Inferior parietal cortex (tissue), 1 donor: ENCODE data around the gene MICALL1.

ENCODE experiments used
- DNase-seq: peaks from one replicate; pipeline ENCODE4 v3.0.0-alpha.2; 2016; ENCODE audit errors: extremely low spot score

The MICALL1 gene

DNA sequence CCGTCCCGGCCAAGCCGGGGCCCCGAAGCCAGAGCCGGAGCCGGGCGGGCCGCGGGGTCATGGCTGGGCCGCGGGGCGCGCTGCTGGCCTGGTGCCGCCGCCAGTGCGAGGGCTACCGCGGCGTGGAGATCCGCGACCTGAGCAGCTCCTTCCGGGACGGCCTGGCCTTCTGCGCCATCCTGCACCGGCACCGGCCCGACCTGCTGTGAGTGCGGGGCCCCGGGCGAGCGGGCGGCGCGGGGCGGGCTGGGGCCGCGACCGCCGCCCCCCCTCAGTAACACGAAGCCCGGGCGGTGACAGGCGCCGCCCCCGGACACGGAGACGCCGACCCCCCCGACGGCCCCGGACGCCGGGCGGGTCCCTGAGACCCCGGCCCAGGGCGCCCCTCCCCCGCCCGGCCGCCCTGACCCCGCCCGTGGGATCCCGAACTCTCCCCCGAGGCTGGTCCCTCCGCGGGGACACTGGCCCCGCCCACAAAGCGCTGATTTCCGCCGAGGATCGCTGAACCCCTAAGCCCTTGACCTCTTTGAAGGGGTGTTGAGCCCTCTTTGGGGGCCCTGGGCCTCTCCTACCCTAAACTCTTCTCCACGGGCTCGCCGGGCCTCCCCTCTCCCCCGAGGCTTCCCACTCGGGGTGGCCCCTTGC, 389 bp downstream of the MICALL1 start:
- no peak for DNase-seq

DNA sequence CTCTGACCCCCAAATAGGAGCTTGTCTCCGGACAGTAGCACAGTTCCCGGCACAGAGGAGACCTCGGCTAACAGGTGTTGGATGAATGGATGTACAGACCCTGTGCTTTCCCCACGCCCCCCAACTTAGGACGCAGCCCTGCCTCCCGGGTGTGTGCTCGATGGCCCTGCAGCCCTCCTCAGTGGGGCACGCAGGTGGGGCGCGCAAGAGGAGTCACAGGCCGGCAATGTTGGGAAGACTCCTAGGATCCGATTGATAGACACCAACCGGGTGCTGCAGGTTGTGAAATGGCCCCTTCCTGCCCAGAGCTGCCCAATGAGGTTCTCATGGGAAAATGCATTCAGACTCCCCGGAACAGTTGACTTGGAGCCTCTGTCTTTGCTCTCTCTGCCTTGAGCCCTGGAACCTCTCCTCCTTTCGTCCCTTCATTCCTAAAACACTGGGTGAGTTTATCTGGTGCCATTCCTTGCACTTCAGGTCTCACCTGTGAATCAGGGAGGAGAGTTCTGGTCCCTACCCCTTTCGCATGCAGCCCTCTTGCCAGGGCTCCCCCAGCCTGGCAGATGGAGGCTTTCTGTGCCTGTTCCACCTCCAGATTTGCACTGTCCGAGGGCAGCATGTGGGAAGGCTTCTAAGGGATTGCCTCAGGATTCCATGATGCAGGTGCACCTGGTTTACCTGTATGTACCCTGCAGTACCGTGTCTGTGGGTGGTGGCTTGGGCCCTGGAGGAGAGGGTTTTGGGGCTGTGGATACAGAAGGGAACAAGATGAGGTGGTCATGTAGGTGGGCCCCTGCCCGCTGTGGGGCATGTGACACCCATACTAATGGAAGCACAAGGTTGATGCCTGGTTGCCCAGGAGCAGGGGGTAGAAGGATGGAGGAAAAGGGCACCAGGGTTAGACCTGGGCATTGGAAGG, 1.2 kb downstream of the MICALL1 start:
- DNase-seq = no peak

DNA sequence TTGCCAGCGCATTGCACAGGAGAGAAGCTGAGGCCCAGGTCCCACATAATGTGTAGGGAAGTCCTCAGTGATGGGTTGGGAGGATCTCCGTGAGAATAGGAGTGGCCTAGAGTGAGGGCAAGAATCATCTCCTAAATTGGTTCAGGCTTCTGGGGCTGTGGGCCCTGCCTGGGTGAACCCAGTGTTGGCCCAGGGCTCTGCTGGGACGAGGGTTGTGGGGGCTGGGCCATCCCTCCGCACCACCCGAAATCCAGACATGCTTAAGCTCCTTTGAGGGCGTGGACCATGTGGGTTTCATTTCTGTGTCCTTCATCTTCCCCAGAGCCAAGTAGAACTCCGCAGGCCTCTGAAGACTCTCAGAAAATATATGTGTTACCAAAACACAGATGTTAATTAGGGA, 3.7 kb downstream of the MICALL1 start:
- DNase-seq = no peak

DNA sequence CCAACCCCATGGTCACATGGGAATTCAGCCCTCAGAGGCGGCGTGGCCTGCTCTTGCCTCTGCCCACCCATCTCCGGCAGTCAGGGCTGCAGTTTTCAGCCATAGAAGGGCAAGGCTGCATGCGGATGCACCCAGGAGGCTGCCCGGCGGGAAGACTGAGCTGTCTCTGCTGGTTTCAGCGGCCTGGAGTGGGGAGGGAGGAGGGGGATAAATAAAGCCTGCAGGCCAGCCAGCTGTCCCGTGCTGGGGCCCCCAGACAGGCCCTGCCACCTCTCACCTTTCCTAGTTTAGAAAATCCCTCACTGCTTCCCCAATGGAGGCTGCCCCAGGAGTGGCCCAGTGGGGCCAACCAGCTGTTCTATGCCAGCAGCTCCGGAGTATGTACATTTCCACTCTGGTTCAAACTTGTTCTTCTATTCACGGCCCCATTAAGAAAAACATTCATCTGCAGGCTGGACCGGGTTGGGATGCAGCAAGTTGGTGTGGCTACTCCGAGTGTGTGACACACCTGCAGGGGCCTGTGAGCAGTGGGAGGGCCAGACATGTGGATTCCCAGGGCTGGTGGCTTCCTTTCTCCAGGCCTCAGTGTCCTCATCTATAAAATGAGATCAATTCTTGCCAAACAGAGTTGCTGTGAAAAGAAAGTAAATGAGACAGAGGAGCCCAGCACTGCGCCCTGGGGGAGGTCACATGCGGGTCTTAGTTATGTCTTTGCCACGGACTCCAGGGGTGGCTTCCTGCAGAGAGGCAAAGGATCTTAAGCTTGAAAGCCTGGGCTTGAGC, 5.0 kb downstream of the MICALL1 start:
- no peak for DNase-seq

DNA sequence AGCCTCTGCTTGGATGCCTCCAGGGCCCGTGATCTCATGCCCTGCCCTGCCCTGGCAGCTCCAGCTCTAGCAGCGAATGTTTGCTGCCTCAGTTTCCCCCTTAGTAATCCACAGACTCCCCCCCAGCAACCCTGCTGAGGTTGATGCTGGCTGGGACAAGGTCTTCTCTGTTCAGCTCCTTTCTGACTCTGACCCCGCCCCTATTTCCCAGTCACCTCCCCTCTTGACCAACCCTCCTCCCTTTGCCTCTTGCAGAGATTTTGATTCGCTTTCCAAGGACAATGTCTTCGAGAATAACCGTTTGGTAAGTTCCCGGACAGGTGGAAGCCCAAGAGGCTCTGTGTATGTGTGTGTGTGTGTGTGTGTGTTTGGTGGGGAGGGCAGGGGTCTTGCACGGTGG, 5.6 kb downstream of the MICALL1 start:
- no peak for DNase-seq

DNA sequence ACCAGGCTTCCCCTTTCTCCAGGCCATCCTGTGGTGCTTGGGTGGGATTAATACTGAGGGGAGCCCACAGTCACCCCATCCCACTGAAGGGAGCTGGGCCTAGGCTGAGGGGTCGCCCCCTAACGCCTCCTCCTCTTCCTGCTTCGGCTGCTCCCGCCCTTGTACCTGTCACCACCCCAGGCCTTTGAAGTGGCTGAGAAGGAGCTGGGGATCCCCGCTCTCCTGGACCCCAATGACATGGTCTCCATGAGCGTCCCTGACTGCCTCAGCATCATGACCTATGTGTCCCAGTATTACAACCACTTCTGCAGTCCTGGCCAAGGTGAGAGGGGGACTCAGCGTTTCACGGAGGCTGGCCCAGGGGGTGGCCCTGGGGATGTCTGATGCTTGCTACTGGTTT, 6.1 kb downstream of the MICALL1 start:
- no peak for DNase-seq

DNA sequence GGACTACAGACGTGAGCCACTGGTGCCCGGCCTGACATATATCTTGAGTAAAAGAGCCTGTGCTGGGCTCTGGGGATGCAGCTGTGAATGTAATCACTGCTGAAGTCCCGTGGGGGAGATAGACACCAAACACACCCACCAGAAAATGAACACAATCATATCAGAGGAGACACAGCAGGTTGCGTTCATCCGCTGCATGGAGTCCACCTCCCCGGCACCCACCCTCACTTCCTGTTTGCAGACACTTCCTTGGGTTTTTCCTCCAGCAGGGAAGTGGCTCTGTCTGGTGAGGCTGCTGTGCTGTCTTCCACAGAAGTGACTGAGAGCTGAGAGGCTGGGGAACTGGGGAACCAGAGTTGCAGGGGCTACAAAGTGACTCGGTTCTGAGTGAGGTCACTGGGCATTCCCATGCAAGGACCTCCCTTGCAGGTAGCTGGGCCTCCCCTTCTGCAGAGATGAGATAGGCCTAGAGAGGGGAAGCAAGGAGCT, 7.2 kb downstream of the MICALL1 start:
- DNase-seq = no peak

DNA sequence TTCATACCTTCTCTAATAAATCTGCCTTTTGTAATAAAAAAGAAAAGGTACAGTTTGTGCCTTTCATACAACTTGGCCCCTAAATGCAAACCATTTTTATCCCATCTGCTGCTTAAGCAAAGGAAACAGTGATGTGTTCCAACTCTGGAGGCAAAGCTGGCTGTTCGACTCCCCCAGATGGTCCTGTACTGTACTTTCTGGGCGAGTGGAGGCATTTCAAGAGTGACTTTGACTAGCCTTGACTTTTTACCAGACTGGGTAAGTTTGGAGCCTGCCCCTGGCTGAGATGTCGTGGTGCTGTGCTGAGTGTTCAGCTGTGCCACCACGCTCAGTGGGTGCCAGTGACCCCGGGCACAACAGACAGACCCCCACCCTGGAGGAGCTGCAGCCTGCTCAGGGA, 10.2 kb downstream of the MICALL1 start:
- no peak for DNase-seq

DNA sequence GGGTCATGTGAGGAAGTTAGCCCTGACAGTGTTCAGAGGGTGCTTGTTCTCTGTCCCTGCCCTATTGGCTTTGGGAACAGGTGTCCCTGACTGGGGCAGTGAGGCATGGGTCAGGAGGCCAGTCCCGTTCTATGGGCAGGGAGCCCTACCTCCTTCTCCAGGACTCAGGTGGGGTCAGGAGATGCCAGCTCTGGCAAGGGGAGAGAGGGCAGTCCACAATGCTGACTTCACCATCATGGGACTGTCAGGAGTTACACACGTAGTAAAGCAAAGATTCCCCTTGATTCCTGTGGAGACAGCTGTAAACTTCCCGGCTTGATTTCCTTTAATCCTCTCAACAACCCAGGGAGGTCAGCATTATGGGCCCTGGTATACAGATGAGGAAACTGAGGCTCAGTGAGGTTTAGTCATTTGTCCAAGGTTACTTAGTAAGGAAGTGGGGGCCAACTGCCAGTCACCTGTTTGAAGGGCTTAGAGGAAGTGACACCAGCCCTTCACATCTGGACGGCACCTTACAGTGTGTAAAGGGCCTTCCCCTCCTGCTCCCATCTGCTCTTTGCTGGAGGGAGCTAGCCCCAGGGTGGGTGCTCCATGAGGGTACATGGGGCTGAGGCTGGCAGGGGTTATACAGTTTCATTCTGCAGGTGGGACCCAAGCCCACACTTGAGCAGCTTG, 11.9 kb downstream of the MICALL1 start:
- DNase-seq = no peak

DNA sequence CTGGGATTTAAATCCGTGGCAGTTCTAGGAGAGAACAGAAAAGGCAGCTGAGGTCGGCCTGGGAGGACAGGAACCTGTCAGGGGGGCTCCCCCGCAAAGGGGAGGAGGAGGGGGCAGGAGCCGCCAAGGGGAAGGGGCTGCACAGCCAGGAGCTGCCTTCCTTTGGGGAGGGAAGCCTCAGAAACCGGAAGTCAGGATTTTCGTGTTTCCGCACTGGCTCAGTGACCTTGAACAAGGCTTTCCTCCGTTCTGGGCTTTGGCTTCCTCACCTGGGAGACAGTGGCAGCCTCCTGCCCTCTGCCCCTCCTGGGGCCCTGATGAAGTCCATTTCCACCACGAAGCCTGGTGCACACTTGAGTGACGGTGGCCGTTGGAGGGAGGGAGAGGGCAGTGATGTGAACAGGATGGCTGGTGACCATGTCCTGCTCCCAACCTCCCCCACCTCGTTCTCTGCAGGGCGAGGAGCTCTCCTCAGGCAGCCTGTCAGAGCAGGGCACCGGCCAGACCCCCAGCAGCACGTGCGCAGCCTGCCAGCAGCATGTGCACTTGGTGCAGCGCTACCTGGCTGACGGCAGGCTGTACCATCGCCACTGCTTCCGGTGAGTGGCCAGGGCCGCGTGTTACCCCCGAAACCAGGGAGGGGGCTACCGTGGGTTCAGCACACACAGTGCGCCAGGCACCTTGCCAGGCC, 12.6 kb downstream of the MICALL1 start:
- DNase-seq = no peak

DNA sequence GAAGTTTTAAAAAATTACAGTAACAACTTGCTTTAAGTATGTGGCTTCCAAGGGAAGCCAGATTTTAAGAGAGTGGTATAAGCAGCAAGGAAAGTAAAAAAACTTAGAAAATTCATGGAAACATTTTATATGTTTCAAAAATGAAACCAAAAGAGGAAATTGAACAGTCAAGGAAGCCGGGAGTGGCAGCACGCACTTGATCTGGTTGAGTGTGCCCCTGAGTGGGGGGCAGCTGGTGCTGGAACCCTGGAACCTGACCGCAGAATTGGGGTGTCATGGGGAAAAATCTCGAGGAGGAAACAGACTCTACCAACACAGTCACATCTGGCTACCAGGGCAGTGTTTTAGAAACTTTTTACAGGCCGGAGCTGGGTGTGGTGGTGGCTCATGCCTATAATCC, 14.0 kb downstream of the MICALL1 start:
- DNase-seq = no peak

DNA sequence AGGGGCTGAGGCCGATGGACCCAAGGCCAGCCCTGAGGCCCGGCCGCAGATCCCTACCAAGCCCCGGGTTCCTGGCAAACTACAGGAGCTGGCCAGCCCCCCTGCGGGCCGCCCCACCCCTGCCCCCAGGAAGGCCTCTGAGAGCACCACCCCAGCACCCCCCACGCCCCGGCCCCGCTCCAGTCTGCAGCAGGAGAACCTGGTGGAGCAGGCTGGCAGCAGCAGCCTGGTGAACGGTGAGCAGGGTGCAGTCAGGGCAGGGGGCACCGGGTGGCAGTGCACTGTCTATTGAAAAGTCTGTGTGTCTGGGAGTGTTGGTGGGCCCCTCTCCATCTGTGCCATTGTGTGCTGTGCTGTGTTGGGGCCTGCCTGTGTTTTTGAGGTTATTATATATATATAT, 16.1 kb downstream of the MICALL1 start:
- no peak for DNase-seq

DNA sequence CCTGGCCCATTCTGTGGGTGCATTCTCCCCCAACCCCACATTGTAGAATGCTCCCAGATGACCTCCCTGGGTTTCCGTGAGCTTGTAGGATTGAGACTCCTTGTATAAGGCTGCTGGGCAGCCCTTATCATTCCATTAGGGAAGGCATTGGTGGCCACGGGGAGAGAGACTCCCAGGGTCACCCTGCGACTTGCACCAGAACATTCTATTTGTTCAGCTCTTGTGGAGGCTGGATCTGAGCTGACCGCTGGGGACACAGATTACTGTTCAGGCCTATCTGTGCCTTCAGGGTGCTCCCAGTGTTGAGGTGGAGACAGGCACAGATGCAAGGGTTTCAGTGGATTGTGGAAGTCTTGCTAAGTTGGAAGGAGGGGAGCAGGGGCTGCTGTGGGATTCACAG, 17.8 kb downstream of the MICALL1 start:
- no peak for DNase-seq

DNA sequence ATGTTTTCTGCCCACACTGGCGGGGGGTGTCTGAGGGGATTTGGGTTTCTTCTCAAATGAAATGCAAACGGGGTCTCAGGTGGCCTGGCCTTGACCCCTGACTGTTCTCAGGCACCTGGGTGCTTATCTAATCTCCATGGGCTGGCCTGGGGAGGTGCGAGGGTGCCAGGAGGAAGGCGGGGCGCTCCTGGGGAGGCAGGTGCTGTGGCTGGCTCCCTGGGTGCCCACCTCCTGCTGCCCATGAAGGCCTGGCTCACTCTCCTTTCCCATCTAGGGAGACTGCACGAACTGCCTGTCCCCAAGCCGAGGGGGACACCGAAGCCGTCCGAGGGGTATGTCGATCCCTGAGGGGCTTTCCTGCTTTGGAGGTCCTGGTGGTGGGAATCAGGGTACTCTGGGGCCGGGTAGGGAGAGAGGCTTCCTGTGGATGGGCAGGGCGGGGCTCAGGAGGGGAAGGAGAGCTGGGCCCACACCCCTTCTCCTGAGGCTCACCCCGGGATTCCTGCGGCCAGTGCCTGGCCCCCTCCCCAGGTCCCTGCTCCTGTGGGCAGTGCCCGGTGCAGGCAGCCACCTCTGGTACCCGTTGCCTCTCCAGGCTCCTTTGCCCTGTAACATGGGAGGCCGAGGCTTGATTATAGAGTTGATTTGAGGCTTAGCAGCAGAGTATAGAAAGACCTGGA, 18.4 kb downstream of the MICALL1 start:
- DNase-seq = no peak

DNA sequence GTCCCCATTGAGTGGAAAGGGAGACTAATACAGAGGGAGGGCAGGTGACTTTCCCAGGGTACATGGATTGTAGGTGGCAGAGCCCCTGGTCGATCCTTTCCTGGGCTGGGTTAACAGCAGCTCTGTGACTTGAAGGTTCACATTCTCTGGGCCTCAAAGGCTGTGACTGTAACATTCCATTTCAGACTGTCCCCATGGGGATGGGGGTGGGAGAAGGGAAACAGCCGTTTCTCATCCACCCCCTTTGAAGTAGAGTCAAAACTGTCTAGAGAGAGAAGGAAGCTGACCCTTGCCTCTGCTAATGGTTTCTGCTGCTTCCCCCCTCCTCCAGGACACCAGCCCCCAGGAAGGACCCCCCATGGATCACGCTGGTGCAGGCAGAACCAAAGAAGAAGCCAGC, 19.2 kb downstream of the MICALL1 start:
- no peak for DNase-seq

DNA sequence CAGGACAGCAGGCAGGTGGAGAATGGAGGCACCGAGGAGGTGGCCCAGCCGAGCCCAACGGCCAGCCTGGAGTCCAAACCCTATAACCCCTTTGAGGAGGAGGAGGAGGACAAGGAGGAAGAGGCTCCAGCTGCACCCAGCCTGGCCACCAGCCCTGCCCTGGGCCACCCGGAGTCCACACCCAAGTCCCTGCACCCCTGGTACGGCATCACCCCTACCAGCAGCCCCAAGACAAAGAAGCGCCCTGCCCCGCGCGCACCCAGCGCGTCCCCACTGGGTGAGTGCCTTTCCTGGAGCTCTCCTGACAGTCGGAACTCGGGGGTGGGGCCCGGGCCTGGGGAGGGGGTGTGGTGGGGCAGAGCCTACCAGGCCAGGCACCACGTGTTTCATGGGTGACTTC, 19.7 kb downstream of the MICALL1 start:
- DNase-seq = no peak

DNA sequence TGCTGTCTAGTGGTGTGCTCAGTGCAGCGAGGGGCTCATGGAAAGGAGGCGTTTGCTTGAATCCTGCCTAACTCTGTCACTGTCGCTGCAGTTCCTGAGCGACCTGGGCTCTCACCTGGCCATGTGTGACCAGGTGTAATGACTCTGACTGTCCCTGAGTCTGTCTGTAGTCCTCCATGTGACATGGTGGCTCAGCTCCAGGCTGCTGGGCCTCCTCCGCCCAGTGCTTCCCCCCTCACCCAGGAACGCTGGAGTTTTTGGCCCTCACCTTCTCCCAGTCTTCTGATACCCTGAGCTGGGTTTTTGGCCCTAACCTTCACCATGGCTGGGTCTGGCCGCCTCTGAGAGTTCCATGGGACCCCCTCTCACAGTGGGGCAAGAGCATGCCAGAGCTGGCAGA, 20.3 kb downstream of the MICALL1 start:
- no peak for DNase-seq

DNA sequence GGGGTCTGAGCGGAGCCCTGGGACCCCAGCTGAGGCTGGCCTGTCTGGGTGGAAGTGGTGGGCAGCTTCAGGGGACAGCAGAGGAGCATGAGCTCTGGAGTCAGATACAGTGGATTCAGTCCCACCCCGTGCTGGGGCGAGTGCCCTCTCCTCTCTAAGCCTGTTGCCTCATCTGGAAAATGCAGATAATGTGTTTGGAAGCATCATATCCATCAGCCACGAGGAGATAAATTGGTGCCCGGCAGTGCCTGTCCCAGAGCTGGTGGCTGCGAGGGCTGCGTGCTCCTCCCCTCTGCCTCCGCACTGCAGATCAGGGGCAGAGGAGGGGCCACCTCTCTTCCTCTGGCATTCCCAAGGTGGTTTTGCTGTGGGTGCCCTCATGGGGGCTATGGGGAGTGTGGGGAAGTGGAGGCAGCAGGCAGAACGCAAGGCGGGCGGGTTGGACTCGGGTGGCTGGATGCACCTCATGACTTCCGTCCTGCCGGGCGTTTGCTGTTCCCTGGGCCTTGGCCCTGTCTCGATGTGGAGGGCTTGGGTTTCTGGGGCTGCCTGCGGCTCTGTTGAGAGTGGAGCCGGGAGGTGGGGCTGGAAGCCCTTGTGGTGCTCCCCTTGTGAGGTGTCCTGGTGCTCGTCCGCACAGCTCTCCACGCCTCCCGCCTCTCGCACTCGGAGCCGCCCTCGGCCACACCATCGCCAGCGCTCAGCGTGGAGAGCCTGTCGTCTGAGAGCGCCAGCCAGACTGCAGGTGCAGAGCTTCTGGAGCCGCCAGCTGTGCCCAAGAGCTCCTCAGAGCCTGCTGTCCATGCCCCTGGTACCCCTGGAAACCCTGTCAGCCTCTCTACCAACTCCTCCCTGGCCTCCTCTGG, 20.9 kb downstream of the MICALL1 start:
- DNase-seq = no peak

DNA sequence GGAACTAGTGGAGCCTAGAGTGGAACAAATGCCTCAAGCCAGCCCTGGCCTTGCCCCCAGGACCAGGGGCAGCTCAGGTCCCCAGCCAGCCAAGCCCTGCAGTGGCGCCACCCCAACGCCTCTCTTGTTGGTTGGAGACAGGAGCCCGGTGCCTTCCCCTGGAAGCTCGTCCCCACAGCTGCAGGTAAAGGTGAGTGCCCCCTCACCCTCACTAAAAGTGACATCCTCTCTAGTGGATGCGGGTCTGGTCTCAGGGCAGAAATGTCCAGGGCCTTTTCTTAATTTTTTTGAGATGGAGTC, 21.5 kb downstream of the MICALL1 start:
- DNase-seq = no peak

DNA sequence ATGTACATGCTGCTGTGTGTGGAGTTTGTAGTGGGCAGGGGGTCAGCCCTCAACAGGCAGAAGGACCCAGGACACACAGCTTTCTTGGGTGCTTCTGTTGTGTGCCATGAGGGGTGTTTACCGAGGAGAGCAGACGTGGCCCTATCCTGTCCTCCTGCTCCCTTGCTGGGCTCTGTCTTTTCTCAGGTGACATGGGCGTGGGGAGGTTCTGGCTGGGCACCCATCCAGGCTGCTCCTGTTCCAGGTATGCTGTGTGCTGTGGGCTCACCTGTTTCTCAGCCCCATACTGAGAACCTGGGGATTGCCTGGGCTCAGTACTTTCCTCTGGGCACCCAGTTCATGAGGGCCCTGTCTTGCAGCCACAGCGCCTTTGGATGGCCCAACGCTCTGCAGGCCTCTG, 23.3 kb downstream of the MICALL1 start:
- DNase-seq = no peak
